Glutamatergic neuron (in vitro differentiated cells): Measurements from ENCODE around the gene CRP. TPM values are rescaled to one million over a fixed set of nuclear protein-coding genes. Genes with fewer than 3 reads are reported as not detected.
"Not testable (repeated sequence)": the region's sequence is repeated elsewhere in the genome, so short reads cannot be mapped to it uniquely, and the experiment has no call there.

ENCODE experiments used
- DNase-seq: peaks from one replicate; pipeline ENCODE4 v3.0.0; 2022
- H3K27ac Mint-ChIP-seq: one replicate; pipeline ENCODE4 v1.8.0; 2020; ENCODE audit warnings: mild to moderate bottlenecking, mixed read lengths, inconsistent platforms; ENCODE audit not compliant: unreplicated experiment
- H3K27me3 Mint-ChIP-seq: one replicate; pipeline ENCODE4 v1.8.0; 2020; ENCODE audit warnings: mild to moderate bottlenecking, moderate library complexity, mixed read lengths, inconsistent platforms; ENCODE audit not compliant: unreplicated experiment
- H3K36me3 Mint-ChIP-seq: one replicate; pipeline ENCODE4 v1.8.0; 2020; ENCODE audit warnings: mild to moderate bottlenecking, mixed read lengths, inconsistent platforms; ENCODE audit not compliant: unreplicated experiment
- H3K4me1 Mint-ChIP-seq: one replicate; pipeline ENCODE4 v1.8.0; 2020; ENCODE audit warnings: mild to moderate bottlenecking, low read depth, mixed read lengths, inconsistent platforms; ENCODE audit not compliant: unreplicated experiment
- H3K4me3 Mint-ChIP-seq: one replicate; pipeline ENCODE4 v1.8.0; 2020; ENCODE audit warnings: mild to moderate bottlenecking, mixed read lengths, inconsistent platforms; ENCODE audit not compliant: unreplicated experiment
- H3K9me3 Mint-ChIP-seq: one replicate; pipeline ENCODE4 v1.8.0; 2020; ENCODE audit warnings: mild to moderate bottlenecking, moderate library complexity, mixed read lengths, inconsistent platforms; ENCODE audit not compliant: unreplicated experiment
- CTCF ChIP-seq: fragments of 200-600 bp; sonication (generic); IDR thresholded peaks from one replicate; pipeline ENCODE4 v1.5.0; 2021; ENCODE audit not compliant: partially characterized antibody, unreplicated experiment
- total RNA-seq: library from RNA; stranded (reverse); fragmentation: NEBNext Ultra II Directional; extraction: Animal tissue kit (Norgen Biotek cat#: 25700); gene quantifications from one replicate; pipeline ENCODE4 v1.2.1, GENCODE V29; 2021; ENCODE audit not compliant: unreplicated experiment

The CRP gene
- total RNA-seq, 1 donor from 2014 or later = not detected

GRCh38 chr1:159746666-159747065, 32.3 kb upstream of the CRP start:
- no peak overlapping the region for H3K27ac Mint-ChIP-seq
- no peak overlapping the region for H3K4me3 Mint-ChIP-seq
- no peak for DNase-seq
- no peaks in the 10 kb centered on the region for H3K9me3 Mint-ChIP-seq
- no peaks in the 10 kb centered on the region for H3K4me1 Mint-ChIP-seq
- no peak for TF ChIP-seq CTCF
- H3K36me3 Mint-ChIP-seq = no peaks in the 10 kb centered on the region
- no peaks in the 10 kb centered on the region for H3K27me3 Mint-ChIP-seq

GRCh38 chr1:159743651-159744410, 29.4 kb upstream of the CRP start:
- H3K9me3 Mint-ChIP-seq = no peaks in the 10 kb centered on the region
- H3K36me3 Mint-ChIP-seq = no peaks in the 10 kb centered on the region
- no peak overlapping the region for H3K27ac Mint-ChIP-seq
- no peak for DNase-seq
- no peak overlapping the region for H3K4me3 Mint-ChIP-seq
- no peaks in the 10 kb centered on the region for H3K4me1 Mint-ChIP-seq
- H3K27me3 Mint-ChIP-seq = no peaks in the 10 kb centered on the region
- no peak for TF ChIP-seq CTCF

- Mint-ChIP-seq H3K27ac (no peak overlapping the region), H3K9me3 (peaks cover 2% of the 10 kb centered on the region), H3K36me3 (no peaks in the 10 kb centered on the region), H3K4me1 (no peaks in the 10 kb centered on the region), H3K4me3 (no peak overlapping the region), H3K27me3 (peaks cover 5% of the 10 kb centered on the region)
- no peak for DNase-seq
- TF ChIP-seq CTCF = no peak
These were observed 23.0 kb upstream of the CRP start for GRCh38 chr1:159737238-159737916.

- not testable (repeated sequence) for H3K9me3 Mint-ChIP-seq, DNase-seq, H3K4me3 Mint-ChIP-seq, H3K27me3 Mint-ChIP-seq, H3K27ac Mint-ChIP-seq, H3K4me1 Mint-ChIP-seq
- H3K36me3 Mint-ChIP-seq = peaks cover 21% of the 10 kb centered on the region
These were observed 8.8 kb upstream of the CRP start for GRCh38 chr1:159723188-159723587.

- no peaks in the 10 kb centered on the region for H3K9me3 Mint-ChIP-seq
- H3K36me3 Mint-ChIP-seq = peaks cover 16% of the 10 kb centered on the region
- no peak for TF ChIP-seq CTCF
- no peak overlapping the region for H3K27ac Mint-ChIP-seq
- no peaks in the 10 kb centered on the region for H3K4me1 Mint-ChIP-seq
- DNase-seq = no peak
- H3K4me3 Mint-ChIP-seq = no peak overlapping the region
- no peaks in the 10 kb centered on the region for H3K27me3 Mint-ChIP-seq
These were observed 5.6 kb upstream of the CRP start for GRCh38 chr1:159719990-159720389.
